GM21528 (cell line): ENCODE results near the gene KIF27.
"Not testable (repeated sequence)": the region's sequence is repeated elsewhere in the genome, so short reads cannot be mapped to it uniquely, and the experiment has no call there.

Experiments used
- ATAC-seq: cut with Tn5 transposase; IDR thresholded peaks from one replicate; pipeline ENCODE4 v1.9.1; 2021; ENCODE audit warnings: mild to moderate bottlenecking, moderate library complexity; ENCODE audit not compliant: unreplicated experiment, low FRiP score

KIF27 gene

DNA sequence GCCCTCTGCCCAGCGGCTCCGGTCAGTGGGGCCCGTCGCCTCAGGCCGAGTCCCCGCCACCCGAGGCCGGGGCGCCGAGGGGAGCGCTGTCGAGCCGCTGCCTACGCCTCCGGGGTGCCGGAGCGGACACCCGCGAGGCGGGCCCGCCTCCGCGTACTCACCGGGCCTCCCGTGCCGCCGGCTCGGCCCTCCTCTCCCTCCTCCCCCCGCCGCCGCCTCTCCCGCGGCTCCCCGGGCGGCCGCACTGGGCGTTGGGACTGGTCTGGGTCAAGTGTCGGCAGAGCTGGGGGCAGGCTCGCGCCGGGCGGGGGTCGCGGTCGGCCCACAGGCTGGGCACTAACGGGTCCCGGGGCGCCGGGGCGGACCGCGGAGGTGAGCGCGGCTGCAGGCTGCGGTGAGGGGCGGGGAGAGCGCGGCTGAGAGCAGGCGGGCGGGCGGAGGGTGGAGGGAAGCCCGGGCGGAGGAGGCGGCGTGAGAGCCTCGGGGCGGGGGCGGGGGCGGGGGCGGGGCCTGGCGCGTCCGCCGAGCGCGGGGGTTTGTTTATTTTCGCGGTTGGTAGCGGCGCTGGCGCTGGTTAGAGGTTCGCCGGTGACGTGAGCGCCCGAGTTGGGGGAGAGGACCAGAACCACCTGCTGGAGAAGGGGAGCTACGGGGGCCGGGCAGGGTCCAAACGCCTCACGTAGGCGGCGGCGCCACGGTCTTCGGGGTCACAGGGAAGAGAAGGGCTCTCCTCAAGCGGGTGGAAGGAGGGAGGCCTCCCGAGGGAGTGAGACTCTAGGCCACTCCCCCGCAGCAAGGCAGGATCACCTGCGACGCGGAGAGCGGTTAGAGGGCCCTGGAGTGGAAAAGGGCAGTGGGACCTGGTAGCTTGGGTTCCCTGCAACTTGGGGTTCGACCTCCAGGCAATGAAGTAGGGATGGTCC lies 103.6 kb downstream of the KIF27 start, which contains the start of gene GKAP1:
GKAP1 (minus strand) TSS at position 414 of the 923 bp plus-strand sequence. CDS start 11,252 bp downstream, outside the sequence.
- ATAC-seq = peak; percentile 86

DNA sequence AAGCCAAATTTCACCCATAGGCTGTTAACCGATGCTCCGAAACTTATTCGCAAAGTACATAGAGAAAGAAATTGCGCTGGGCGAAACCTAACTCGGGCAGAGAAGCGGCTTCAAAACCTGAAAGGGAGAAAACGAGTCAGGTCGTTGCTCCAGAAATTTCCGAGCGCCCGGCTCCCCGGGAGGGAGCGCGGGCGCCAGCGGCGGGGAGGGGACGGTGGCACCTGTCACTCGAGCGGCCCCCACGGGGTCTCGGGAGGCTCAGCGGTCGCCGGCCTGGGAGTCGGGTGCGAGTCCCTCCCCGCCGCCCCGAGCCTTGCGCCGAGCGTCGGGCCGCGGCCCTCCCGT lies 104.2 kb downstream of the KIF27 start:
- peak; percentile 29 for ATAC-seq

DNA sequence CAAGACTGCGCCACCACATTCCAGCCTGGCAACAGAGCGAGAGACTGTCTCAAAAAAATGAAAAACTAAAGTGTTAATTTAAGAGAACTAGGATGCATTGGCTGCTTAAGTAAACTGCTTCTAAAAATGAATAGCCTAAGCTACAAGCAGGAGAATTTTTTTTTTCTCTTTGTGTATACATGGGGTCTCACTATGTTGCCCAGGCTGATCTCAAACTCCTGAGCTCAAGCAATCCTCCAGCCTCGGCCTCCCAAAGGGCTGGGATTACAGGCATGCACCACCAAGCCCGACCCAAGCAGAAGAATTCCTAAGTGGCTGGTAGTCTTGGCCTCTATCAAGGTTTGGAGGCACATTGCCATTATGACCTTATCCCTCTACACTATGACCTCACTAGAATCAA lies 106.1 kb downstream of the KIF27 start:
- not testable (repeated sequence) for ATAC-seq

DNA sequence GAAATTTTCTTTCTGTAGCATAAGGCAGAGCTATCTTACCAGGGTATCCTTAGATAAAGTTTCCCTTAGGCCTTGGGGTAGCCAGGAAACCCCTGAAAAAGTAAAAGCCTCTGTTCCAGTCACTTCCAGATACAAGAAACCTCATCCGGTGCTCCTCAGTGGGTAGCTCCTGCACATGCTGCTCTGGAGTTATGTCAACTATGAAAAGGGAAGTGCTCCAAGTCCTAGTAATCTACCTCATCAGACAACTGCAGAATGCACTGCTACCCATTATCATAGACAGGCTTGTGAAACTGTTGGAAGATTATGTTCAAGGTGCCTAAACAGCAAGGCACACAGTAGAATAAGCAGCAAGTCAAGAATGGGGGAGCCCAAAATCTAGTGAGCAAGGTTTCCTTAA lies 112.0 kb downstream of the KIF27 start:
- not testable (repeated sequence) for ATAC-seq

DNA sequence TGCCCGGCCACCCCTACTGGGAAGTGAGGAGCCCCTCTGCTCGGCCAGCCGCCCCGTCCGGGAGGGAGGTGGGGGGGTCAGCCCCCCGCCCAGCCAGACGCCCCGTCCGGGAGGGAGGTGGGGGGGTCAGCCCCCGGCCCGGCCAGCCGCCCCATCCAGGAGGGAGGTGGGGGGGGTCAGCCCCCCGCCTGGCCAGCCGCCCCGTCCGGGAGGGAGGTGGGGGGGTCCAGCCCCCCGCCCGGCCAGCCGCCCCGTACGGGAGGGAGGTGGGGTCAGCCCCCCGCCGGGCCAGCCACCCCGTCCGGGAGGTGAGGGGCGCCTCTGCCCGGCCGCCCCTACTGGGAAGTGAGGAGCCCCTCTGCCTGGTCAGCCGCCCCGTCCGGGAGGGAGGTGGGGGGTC lies 116.8 kb downstream of the KIF27 start:
- not testable (repeated sequence) for ATAC-seq

DNA sequence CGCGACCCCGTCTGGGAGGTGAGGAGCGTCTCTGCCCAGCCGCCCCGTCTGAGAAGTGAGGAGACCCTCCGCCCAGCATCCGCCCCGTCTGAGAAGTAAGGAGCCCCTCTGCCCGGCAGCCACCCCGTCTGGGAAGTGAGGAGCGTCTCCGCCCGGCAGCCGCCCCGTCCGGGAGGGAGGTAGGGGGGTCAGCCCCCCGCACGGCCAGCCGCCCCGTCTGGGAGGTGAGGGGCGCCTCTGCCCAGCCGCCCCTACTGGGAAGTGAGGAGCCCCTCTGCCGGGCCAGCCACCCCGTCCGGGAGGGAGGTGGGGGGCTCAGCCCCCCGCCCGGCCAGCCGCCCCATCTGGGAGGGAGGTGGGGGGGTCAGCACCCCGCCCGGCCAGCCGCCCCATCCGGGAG lies 117.3 kb downstream of the KIF27 start:
- ATAC-seq = not testable (repeated sequence)

DNA sequence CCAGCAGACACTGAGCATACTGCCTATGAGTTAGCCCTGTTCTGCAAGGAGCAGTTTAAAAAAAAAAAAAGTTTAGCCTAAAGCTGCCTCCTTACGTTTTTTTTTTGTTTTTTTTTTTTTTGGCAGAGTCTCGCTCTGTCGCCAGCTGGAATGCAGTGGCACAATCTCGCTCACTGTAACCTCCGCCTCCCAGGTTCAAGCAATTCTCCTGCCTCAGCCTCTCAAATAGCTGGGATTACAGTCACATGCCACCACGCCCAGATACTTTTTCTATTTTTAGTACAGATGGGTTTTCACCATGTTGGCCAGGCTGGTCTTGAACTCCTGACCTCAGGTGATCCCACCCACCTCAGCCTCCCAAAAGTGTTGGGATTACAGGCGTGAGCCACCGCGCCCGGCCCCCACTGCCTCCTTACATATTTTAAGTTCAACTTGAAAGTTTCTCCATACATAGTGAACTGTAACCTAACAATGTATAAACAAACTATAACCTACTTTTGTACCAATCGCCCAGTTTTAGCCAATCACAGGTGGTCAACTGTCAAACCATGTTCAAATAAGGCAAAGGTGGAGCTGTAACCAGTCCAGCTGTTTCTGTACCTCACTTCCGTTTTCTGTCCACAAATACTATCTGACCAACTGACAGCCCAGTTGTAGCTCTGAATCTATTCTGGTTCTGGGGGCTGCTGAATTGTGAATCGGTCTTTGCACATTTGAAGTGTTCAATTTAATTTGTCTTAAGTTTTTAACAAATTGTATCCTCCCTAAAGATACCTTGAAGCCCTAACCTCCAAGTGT lies 120.8 kb downstream of the KIF27 start:
- ATAC-seq = no peak

DNA sequence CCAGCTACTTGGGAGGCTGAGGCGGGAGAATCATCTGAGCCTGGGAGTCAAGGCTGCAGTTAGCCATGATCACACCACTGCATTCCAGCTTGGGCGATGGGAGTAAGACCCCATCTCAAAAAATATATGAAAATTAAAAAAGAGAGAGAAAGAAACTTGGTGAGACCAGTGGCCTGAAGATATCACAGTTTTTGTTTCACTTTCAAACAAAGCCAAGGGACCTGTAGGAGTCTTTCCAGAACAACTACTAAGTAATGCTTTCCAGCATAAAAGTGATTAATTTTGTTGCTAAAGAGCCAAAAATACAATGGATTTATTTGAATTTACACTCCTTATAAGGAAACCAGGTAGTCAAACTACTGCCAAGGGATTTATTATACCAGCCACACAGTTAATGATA lies 127.2 kb downstream of the KIF27 start:
- no peak for ATAC-seq

DNA sequence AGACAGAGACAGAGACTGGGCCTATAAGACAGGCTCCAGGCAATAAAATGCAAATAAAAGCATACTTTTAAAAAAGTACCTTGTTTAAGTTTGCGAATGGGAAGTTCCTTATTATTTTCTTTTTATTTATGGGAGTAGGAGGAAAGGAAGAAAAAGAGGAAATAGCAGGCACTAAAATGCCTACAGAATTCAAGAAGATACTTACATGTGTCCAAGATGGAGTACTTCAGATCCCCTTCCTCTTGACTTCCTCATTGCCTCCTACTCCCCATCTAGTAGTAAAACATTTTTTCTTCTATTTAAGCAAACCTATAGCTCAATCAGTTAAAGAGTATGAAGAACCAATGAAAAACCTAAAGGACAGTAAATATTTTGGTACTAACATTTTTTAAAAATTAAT lies 128.5 kb downstream of the KIF27 start:
- ATAC-seq = no peak
